ENCODE results near the gene SRA1.

- TF ChIP-seq, protein P1, sequence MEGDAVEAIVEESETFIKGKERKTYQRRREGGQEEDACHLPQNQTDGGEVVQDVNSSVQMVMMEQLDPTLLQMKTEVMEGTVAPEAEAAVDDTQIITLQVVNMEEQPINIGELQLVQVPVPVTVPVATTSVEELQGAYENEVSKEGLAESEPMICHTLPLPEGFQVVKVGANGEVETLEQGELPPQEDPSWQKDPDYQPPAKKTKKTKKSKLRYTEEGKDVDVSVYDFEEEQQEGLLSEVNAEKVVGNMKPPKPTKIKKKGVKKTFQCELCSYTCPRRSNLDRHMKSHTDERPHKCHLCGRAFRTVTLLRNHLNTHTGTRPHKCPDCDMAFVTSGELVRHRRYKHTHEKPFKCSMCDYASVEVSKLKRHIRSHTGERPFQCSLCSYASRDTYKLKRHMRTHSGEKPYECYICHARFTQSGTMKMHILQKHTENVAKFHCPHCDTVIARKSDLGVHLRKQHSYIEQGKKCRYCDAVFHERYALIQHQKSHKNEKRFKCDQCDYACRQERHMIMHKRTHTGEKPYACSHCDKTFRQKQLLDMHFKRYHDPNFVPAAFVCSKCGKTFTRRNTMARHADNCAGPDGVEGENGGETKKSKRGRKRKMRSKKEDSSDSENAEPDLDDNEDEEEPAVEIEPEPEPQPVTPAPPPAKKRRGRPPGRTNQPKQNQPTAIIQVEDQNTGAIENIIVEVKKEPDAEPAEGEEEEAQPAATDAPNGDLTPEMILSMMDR (IDR thresholded peaks at IDR 0.05), result no peak
- TF ChIP-seq EZH2 (IDR thresholded peaks at IDR 0.05), result no peak
- no peak for TF ChIP-seq EZH2phosphoT487 (IDR thresholded peaks at IDR 0.05)
Observed at GRCh38 chr5:140576776-140577201, 19.5 kb upstream of the SRA1 start.

Measured in neural progenitor cell (in vitro differentiated cells).